SU-DHL-6 (cell line): ENCODE results near the gene SNAPC2.

ENCODE experiments used
- H2AFZ ChIP-seq: fragments of 200-600 bp; sonication (generic); 2 replicates; pipeline ENCODE4 v1.6.1; 2014; ENCODE audit warnings: low read depth, mild to moderate bottlenecking, moderate library complexity, mixed read lengths, antibody characterized with exemption, low read length; ENCODE audit not compliant: severe bottlenecking
- H3F3A ChIP-seq: fragments of 200-600 bp; shearing (Covaris generic); 2 replicates; pipeline ENCODE4 v1.6.0; 2016; ENCODE audit warnings: antibody characterized with exemption, mild to moderate bottlenecking; ENCODE audit not compliant: insufficient read depth
- H3K27ac ChIP-seq: fragments of 200-600 bp; sonication (generic); 2 replicates; pipeline ENCODE4 v1.5.1; 2016; ENCODE audit warnings: low read depth, mild to moderate bottlenecking, low read length, moderate library complexity, mixed read lengths
- H3K27me3 ChIP-seq: fragments of 200-600 bp; sonication (generic), shearing (Covaris generic); 2 replicates; pipeline ENCODE4 v1.6.0; 2014; ENCODE audit warnings: mild to moderate bottlenecking, low read length
- H3K36me3 ChIP-seq: fragments of 200-600 bp; sonication (generic); 2 replicates; pipeline ENCODE4 v1.6.1; 2014; ENCODE audit warnings: mild to moderate bottlenecking, low read length, mixed read lengths
- H3K4me2 ChIP-seq: fragments of 300-600, 200-600 bp; shearing (Covaris generic), sonication (generic); 2 replicates; pipeline ENCODE4 v1.6.0; 2014; ENCODE audit warnings: low read length, low read depth, mild to moderate bottlenecking; ENCODE audit not compliant: poor library complexity, severe bottlenecking
- H3K4me3 ChIP-seq: fragments of 200-600 bp; sonication (generic); 2 replicates; pipeline ENCODE4 v1.5.1; 2014; ENCODE audit warnings: antibody characterized with exemption, low read length, mild to moderate bottlenecking, mixed read lengths; ENCODE audit not compliant: insufficient read depth, poor library complexity, severe bottlenecking
- H3K79me2 ChIP-seq: fragments of 200-600 bp; sonication (generic); 2 replicates; pipeline ENCODE4 v1.6.1; 2014; ENCODE audit warnings: mild to moderate bottlenecking, low read length, moderate library complexity; ENCODE audit not compliant: insufficient read depth
- H3K9ac ChIP-seq: fragments of 200-600 bp; sonication (generic); 2 replicates; pipeline ENCODE4 v1.7.0; 2014; ENCODE audit warnings: mild to moderate bottlenecking, low read length
- H3K9me2 ChIP-seq: fragments of 200-600 bp; sonication (generic); replicated peaks from 2 replicates; pipeline ENCODE4 v1.6.1; 2014; ENCODE audit warnings: low read length; ENCODE audit not compliant: insufficient read depth
- H3K9me3 ChIP-seq: fragments of 200-600 bp; sonication (generic); 2 replicates; pipeline ENCODE4 v1.6.1; 2014; ENCODE audit warnings: low read length, mixed read lengths; ENCODE audit not compliant: insufficient read depth
- H4K20me1 ChIP-seq: fragments of 200-600 bp; sonication (generic); 2 replicates; pipeline ENCODE4 v1.6.1; 2014; ENCODE audit warnings: low read depth, mild to moderate bottlenecking, antibody characterized with exemption, low read length, moderate library complexity, mixed read lengths
- CTCF ChIP-seq: fragments of 200-600 bp; sonication (generic); IDR thresholded peaks from one replicate; pipeline ENCODE4 v1.5.1; 2017; ENCODE audit warnings: antibody characterized with exemption, mild to moderate bottlenecking, low read length, moderate library complexity; ENCODE audit not compliant: insufficient read depth, poor library complexity, severe bottlenecking
- EZH2phosphoT487 ChIP-seq: fragments of 200-600 bp; sonication (generic), shearing (Covaris generic); conservative IDR thresholded peaks from 2 replicates; pipeline ENCODE4 v1.6.1; 2018; ENCODE audit warnings: mild to moderate bottlenecking, antibody characterized with exemption, low read length, moderate library complexity, mixed read lengths

Gene SNAPC2

GRCh38 chr19:7894612-7895309 lies 25.4 kb upstream of the SNAPC2 start:
- H3K4me3 ChIP-seq, result no peak overlapping the region
- no peak overlapping the region for H2AFZ ChIP-seq
- no peak overlapping the region for H3K27ac ChIP-seq
- no peak overlapping the region for H3K4me2 ChIP-seq
- no peaks in the 10 kb centered on the region for H4K20me1 ChIP-seq
- no peaks in the 10 kb centered on the region for H3K27me3 ChIP-seq
- H3K36me3 ChIP-seq, result no peaks in the 10 kb centered on the region
- no peaks in the 10 kb centered on the region for H3K9me3 ChIP-seq
- no peaks in the 10 kb centered on the region for H3K79me2 ChIP-seq
- no peaks in the 10 kb centered on the region for H3K9me2 ChIP-seq
- TF ChIP-seq EZH2phosphoT487, result no peak
- no peak for TF ChIP-seq CTCF
- H3K9ac ChIP-seq, result no peak overlapping the region
- no peaks in the 10 kb centered on the region for H3F3A ChIP-seq

- H3K9ac ChIP-seq, result no peak overlapping the region
- H3K36me3 ChIP-seq, result no peaks in the 10 kb centered on the region
- H3F3A ChIP-seq, result no peaks in the 10 kb centered on the region
- no peaks in the 10 kb centered on the region for H3K79me2 ChIP-seq
- H4K20me1 ChIP-seq, result no peaks in the 10 kb centered on the region
- TF ChIP-seq CTCF, result no peak
- no peak for TF ChIP-seq EZH2phosphoT487
- no peak overlapping the region for H3K27ac ChIP-seq
- no peaks in the 10 kb centered on the region for H3K9me3 ChIP-seq
- no peaks in the 10 kb centered on the region for H3K9me2 ChIP-seq
- H3K4me3 ChIP-seq, result no peak overlapping the region
- H2AFZ ChIP-seq, result no peak overlapping the region
- no peaks in the 10 kb centered on the region for H3K27me3 ChIP-seq
- H3K4me2 ChIP-seq, result no peak overlapping the region
Observed at GRCh38 chr19:7895565-7895964, 24.6 kb upstream of the SNAPC2 start.

- H3K9me2 ChIP-seq, result no peaks in the 10 kb centered on the region
- H3K79me2 ChIP-seq, result no peaks in the 10 kb centered on the region
- H3K9ac ChIP-seq, result no peak overlapping the region
- no peak overlapping the region for H3K27ac ChIP-seq
- no peak overlapping the region for H3K4me3 ChIP-seq
- H3K36me3 ChIP-seq, result no peaks in the 10 kb centered on the region
- no peak overlapping the region for H3K4me2 ChIP-seq
- H4K20me1 ChIP-seq, result no peaks in the 10 kb centered on the region
- no peaks in the 10 kb centered on the region for H3F3A ChIP-seq
- no peaks in the 10 kb centered on the region for H3K9me3 ChIP-seq
- no peaks in the 10 kb centered on the region for H3K27me3 ChIP-seq
- no peak overlapping the region for H2AFZ ChIP-seq
- TF ChIP-seq CTCF (no peak), EZH2phosphoT487 (no peak)
Observed at GRCh38 chr19:7897292-7897691, 22.8 kb upstream of the SNAPC2 start.
